Measurements from ENCODE around the gene LY6G5C. TPM values are rescaled to one million over a fixed set of nuclear protein-coding genes. Genes with fewer than 3 reads are reported as not detected.

Gene LY6G5C
- total and polyA plus RNA-seq, 9 of the 15 experiments (the other 6 are each of a cell fraction or from before 2014, with no cell fraction given) = 0.10 to 0.67 (median 0.46) TPM; not detected in 4

DNA sequence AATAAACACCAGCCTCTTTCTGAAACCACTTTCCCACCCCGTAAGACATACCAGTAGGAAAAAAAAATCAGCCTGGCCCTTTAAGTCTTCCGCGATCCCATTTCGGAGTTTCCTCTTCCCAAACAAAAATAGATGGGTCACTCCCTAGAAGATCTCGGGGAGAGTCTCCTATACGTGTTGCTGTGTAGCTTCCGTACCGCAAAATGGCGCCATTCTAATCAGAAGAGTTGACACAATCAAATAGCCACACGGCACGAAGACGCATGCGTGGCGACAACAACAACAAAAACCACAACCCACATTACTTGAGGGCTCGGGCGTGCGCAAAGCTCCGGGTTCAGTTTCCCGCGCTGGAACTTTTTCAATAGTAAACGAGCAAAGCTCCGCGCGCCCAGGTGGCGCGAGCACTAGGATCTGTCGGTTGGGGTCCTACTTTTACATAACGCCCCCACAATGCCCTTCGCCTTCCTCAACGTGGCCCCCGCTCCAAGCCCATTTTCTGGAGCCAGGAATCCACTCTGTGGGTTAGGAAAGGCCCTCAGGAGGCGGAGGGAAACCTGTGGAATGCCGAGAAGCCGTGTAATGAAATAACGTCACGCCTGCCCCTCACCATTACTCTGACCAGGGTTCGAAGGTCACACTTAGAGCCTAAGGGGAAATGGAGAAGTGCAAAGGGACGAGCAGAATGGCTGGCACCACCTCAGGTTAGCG lies 15.9 kb downstream of the LY6G5C start, which contains the start of gene GPANK1 (continued):
- TF ChIP-seq, protein P1, sequence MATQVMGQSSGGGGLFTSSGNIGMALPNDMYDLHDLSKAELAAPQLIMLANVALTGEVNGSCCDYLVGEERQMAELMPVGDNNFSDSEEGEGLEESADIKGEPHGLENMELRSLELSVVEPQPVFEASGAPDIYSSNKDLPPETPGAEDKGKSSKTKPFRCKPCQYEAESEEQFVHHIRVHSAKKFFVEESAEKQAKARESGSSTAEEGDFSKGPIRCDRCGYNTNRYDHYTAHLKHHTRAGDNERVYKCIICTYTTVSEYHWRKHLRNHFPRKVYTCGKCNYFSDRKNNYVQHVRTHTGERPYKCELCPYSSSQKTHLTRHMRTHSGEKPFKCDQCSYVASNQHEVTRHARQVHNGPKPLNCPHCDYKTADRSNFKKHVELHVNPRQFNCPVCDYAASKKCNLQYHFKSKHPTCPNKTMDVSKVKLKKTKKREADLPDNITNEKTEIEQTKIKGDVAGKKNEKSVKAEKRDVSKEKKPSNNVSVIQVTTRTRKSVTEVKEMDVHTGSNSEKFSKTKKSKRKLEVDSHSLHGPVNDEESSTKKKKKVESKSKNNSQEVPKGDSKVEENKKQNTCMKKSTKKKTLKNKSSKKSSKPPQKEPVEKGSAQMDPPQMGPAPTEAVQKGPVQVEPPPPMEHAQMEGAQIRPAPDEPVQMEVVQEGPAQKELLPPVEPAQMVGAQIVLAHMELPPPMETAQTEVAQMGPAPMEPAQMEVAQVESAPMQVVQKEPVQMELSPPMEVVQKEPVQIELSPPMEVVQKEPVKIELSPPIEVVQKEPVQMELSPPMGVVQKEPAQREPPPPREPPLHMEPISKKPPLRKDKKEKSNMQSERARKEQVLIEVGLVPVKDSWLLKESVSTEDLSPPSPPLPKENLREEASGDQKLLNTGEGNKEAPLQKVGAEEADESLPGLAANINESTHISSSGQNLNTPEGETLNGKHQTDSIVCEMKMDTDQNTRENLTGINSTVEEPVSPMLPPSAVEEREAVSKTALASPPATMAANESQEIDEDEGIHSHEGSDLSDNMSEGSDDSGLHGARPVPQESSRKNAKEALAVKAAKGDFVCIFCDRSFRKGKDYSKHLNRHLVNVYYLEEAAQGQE (IDR thresholded peaks at IDR 0.05; ENCODE audit: borderline replicate concordance) = no peak
- TF ChIP-seq, protein P1 (CRISPR knock-in tag; IDR thresholded peaks at IDR 0.05; ENCODE audit: low read depth) = no peak
- TF ChIP-seq, protein P2, sequence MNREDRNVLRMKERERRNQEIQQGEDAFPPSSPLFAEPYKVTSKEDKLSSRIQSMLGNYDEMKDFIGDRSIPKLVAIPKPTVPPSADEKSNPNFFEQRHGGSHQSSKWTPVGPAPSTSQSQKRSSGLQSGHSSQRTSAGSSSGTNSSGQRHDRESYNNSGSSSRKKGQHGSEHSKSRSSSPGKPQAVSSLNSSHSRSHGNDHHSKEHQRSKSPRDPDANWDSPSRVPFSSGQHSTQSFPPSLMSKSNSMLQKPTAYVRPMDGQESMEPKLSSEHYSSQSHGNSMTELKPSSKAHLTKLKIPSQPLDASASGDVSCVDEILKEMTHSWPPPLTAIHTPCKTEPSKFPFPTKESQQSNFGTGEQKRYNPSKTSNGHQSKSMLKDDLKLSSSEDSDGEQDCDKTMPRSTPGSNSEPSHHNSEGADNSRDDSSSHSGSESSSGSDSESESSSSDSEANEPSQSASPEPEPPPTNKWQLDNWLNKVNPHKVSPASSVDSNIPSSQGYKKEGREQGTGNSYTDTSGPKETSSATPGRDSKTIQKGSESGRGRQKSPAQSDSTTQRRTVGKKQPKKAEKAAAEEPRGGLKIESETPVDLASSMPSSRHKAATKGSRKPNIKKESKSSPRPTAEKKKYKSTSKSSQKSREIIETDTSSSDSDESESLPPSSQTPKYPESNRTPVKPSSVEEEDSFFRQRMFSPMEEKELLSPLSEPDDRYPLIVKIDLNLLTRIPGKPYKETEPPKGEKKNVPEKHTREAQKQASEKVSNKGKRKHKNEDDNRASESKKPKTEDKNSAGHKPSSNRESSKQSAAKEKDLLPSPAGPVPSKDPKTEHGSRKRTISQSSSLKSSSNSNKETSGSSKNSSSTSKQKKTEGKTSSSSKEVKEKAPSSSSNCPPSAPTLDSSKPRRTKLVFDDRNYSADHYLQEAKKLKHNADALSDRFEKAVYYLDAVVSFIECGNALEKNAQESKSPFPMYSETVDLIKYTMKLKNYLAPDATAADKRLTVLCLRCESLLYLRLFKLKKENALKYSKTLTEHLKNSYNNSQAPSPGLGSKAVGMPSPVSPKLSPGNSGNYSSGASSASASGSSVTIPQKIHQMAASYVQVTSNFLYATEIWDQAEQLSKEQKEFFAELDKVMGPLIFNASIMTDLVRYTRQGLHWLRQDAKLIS (CRISPR knock-in tag; IDR thresholded peaks at IDR 0.05) = peak; percentile 99
- TF ChIP-seq MXI1 (IDR thresholded peaks at IDR 0.05; ENCODE audit: low read depth, low read length) = peak; percentile 87
- peak; percentile 89 for TF ChIP-seq SMAD3 (CRISPR knock-in tag; conservative IDR thresholded peaks at IDR 0.05)
- TF ChIP-seq GTF2A2 (tag; IDR thresholded peaks at IDR 0.05) = peak; percentile 90
- TF ChIP-seq ZNF282 (CRISPR knock-in tag; IDR thresholded peaks at IDR 0.05) = no peak
- TF ChIP-seq, protein P3, sequence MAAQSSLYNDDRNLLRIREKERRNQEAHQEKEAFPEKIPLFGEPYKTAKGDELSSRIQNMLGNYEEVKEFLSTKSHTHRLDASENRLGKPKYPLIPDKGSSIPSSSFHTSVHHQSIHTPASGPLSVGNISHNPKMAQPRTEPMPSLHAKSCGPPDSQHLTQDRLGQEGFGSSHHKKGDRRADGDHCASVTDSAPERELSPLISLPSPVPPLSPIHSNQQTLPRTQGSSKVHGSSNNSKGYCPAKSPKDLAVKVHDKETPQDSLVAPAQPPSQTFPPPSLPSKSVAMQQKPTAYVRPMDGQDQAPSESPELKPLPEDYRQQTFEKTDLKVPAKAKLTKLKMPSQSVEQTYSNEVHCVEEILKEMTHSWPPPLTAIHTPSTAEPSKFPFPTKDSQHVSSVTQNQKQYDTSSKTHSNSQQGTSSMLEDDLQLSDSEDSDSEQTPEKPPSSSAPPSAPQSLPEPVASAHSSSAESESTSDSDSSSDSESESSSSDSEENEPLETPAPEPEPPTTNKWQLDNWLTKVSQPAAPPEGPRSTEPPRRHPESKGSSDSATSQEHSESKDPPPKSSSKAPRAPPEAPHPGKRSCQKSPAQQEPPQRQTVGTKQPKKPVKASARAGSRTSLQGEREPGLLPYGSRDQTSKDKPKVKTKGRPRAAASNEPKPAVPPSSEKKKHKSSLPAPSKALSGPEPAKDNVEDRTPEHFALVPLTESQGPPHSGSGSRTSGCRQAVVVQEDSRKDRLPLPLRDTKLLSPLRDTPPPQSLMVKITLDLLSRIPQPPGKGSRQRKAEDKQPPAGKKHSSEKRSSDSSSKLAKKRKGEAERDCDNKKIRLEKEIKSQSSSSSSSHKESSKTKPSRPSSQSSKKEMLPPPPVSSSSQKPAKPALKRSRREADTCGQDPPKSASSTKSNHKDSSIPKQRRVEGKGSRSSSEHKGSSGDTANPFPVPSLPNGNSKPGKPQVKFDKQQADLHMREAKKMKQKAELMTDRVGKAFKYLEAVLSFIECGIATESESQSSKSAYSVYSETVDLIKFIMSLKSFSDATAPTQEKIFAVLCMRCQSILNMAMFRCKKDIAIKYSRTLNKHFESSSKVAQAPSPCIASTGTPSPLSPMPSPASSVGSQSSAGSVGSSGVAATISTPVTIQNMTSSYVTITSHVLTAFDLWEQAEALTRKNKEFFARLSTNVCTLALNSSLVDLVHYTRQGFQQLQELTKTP (IDR thresholded peaks at IDR 0.05; ENCODE audit: low read depth in 1 of 2, partially characterized antibody in 2 of 2) = peak; percentile 42 to 81
- 0 out of 2 replicates have a peak, but pooled peaks have one; percentile 32 for TF ChIP-seq KLF1 (tag; IDR thresholded peaks at IDR 0.05)
- peak; percentile 64 for TF ChIP-seq CREB1 (IDR thresholded peaks at IDR 0.05)
- TF ChIP-seq CREB1 (CRISPR knock-in tag; IDR thresholded peaks at IDR 0.05) = peak; percentile 79
- peak; percentile 61 for TF ChIP-seq EP300 (IDR thresholded peaks at IDR 0.05; ENCODE audit: low read length)
